AG09309 (cell line): ENCODE measurements around the gene ZDHHC12.

ENCODE experiments used
- DNase-seq: peaks from one replicate; pipeline ENCODE4 v3.0.0-alpha.2; 2010; ENCODE audit warnings: low read depth
- H3K4me3 ChIP-seq: 2 replicates; pipeline ENCODE4 v1.5.1; 2011; ENCODE audit warnings: mild to moderate bottlenecking, low read depth, low read length, moderate library complexity; ENCODE audit not compliant: control insufficient read depth
- CTCF ChIP-seq: IDR thresholded peaks from 2 replicates; pipeline ENCODE4 v1.5.1; 2011; ENCODE audit warnings: mild to moderate bottlenecking, low read depth, low read length, inconsistent platforms; ENCODE audit not compliant: insufficient read depth, control insufficient read depth; ENCODE audit errors: missing control alignments

The ZDHHC12 gene

GRCh38 chr9:128723866-128724743, at the start of gene ZDHHC12:
TSS of gene ZDHHC12 (minus strand) at chr9:128724127. CDS start at chr9:128724093, 34 bp downstream.
- peak; percentile 38 for DNase-seq
- no peak for TF ChIP-seq CTCF

GRCh38 chr9:128773049-128773448, 49.1 kb upstream of the ZDHHC12 start:
- no peak for DNase-seq
- TF ChIP-seq CTCF = no peak
- no peak overlapping the region for H3K4me3 ChIP-seq

More at GRCh38 chr9:128723866-128724743, at the start of gene ZDHHC12:
- H3K4me3 ChIP-seq = peak within 1 kb of the TSS; percentile 83

GRCh38 chr9:128771745-128772519, 48.0 kb upstream of the ZDHHC12 start, which contains the start of gene ZER1:
TSS of gene ZER1 (minus strand) at chr9:128771927. CDS start at chr9:128755565, 16,362 bp downstream.
- no peak for TF ChIP-seq CTCF
- peak; percentile 41 for DNase-seq
- H3K4me3 ChIP-seq = peak within 1 kb of the TSS; percentile 93

GRCh38 chr9:128771094-128771721, 47.3 kb upstream of the ZDHHC12 start:
- H3K4me3 ChIP-seq = peak overlapping the region; percentile 93
- DNase-seq = no peak
- TF ChIP-seq CTCF = no peak

GRCh38 chr9:128770286-128771030, 46.5 kb upstream of the ZDHHC12 start:
- no peak for TF ChIP-seq CTCF
- peak overlapping the region; percentile 93 for H3K4me3 ChIP-seq
- no peak for DNase-seq
